ENCODE results near the gene CORO2A. TPM values are rescaled to one million over a fixed set of nuclear protein-coding genes. Genes with fewer than 3 reads are reported as not detected.

CORO2A gene
- total and polyA plus RNA-seq, 2 of the 8 experiments (the other 6 are each of a cell fraction or from before 2014, with no cell fraction given): 13.7 to 27.9 TPM

- Histone ChIP-seq H3K4me3 (ENCODE audit: extremely low read depth in 1 of 4, insufficient read depth in 2 of 4, low read depth in 3 of 4, low read length in 4 of 4) (no peak overlapping the region), H2BK12ac (ENCODE audit: low read depth, low read length) (no peak overlapping the region), H3K14ac (ENCODE audit: insufficient read length) (no peak overlapping the region), H2BK20ac (ENCODE audit: low read length) (no peak overlapping the region), H3K4me2 (ENCODE audit: insufficient read depth in 1 of 2, low read depth in 2 of 2, low read length in 2 of 2) (no peak overlapping the region), H2BK15ac (ENCODE audit: low read length) (no peak overlapping the region), H3K56ac (replicated peaks; ENCODE audit: insufficient read length, low read depth, low read length) (no peak overlapping the region), H2BK120ac (replicated peaks; ENCODE audit: low read depth, low read length) (no peak overlapping the region), H2AFZ (ENCODE audit: low read length) (no peak overlapping the region), H3K18ac (ENCODE audit: extremely low read depth, low read length) (no peak overlapping the region; the same call in 1 of the 2 replicates), H4K5ac (ENCODE audit: insufficient read length, low read depth, low read length) (no peak overlapping the region), H2BK5ac (ENCODE audit: low read depth, low read length) (no peak overlapping the region), H4K8ac (ENCODE audit: extremely low read depth, insufficient read depth, low read length) (no peak overlapping the region), H4K91ac (replicated peaks; ENCODE audit: insufficient read length, low read length) (peak overlapping the region; percentile 38), H3K23ac (ENCODE audit: insufficient read length) (no peak overlapping the region), H3K9ac (replicated peaks in 1 of 4; ENCODE audit: extremely low read depth in 1 of 4, low read depth in 3 of 4, low read length in 3 of 4) (no peak overlapping the region), H3K9me3 (ENCODE audit: insufficient read depth in 2 of 2, low read depth in 1 of 2, low read length in 1 of 2) (no peaks in the 10 kb centered on the region), H3K4ac (replicated peaks; ENCODE audit: insufficient read length, low read depth, low read length) (no peak overlapping the region), H3K79me2 (ENCODE audit: control insufficient read depth in 1 of 2, insufficient read depth in 2 of 2, low read length in 2 of 2) (no peaks in the 10 kb centered on the region), H2AK5ac (ENCODE audit: low read depth, low read length) (peak overlapping the region; percentile 75; the same call in 1 of the 2 replicates), H3K27me3 (replicated peaks in 1 of 4; ENCODE audit: control insufficient read depth in 3 of 4, extremely low read depth in 1 of 4, insufficient read depth in 3 of 4, low read length in 3 of 4) (peaks cover 0 to 7% (median 3%) of the 10 kb centered on the region in 4 experiments; a peak in 2 of 7 replicates), H3K36me3 (ENCODE audit: control insufficient read depth in 2 of 4, insufficient read depth in 4 of 4, low read length in 3 of 4) (no peaks in the 10 kb centered on the region), H3K23me2 (ENCODE audit: low read depth, low read length) (peaks cover 13% of the 10 kb centered on the region), H4K20me1 (replicated peaks in 1 of 2; ENCODE audit: control insufficient read depth in 1 of 2, insufficient read depth in 2 of 2, low read length in 2 of 2) (peaks cover 2 to 3% of the 10 kb centered on the region in 2 experiments), H3K79me1 (ENCODE audit: low read depth, low read length) (peaks cover 2% of the 10 kb centered on the region; the same call in 1 of the 2 replicates), H3K27ac (ENCODE audit: low read depth, low read length) (no peak overlapping the region), H3K4me1 (replicated peaks in 1 of 4; ENCODE audit: control insufficient read depth in 3 of 4, insufficient read depth in 4 of 4, low read length in 3 of 4) (peaks cover 0 to 25% (median 15%) of the 10 kb centered on the region in 4 experiments; a peak in 6 of 7 replicates)
- FAIRE-seq (no peak), DNase-seq (ENCODE audit: low read depth in 1 of 2, low spot score in 2 of 2) (no peak)
- ChIA-PET POLR2A (ENCODE audit: partially characterized antibody) (no interaction called here), CTCF (ENCODE audit: partially characterized antibody) (interaction anchor here (1.2 to 2.0 kb wide), 5 partner anchors 10 to 122 kb away, joined by 3 to 8 read pairs (median 6); no protein-coding TSS in a partner anchor)
- WGBS, 2 experiments (ENCODE audit: extremely low coverage in 1 of 2, insufficient coverage in 1 of 2, insufficient read length in 1 of 2, insufficient replicate concordance in 2 of 2, low coverage in 1 of 2, low lambda C conversion rate in 2 of 2, missing lambda C conversion rate in 1 of 2): 81% methylated on average over 4 of the region's 4 CpGs; no CpG with 5 or more reads in 1 of the 2 experiments
- no peak for TF ChIP-seq CHD2 (IDR thresholded peaks at IDR 0.05; ENCODE audit: low read length)
These were observed 3.2 kb upstream of the CORO2A start for GRCh38 chr9:98195671-98196070.
